Superior temporal gyrus (tissue), 1 donor: ENCODE data around the gene FAM124A.
"Not testable (repeated sequence)": the region's sequence is repeated elsewhere in the genome, so short reads cannot be mapped to it uniquely, and the experiment has no call there.

ENCODE experiments used
- DNase-seq: peaks from one replicate; pipeline ENCODE4 v3.0.0-alpha.2; 2016; ENCODE audit errors: extremely low spot score

FAM124A gene

GRCh38 chr13:51269039-51269438 lies 46.8 kb downstream of the FAM124A start:
- DNase-seq: no peak

- peak; percentile 77 for DNase-seq
These were observed 48.6 kb downstream of the FAM124A start for GRCh38 chr13:51270623-51271415.

GRCh38 chr13:51271528-51272085 lies 49.4 kb downstream of the FAM124A start:
- DNase-seq: peak; percentile 71

GRCh38 chr13:51275101-51275500 lies 52.9 kb downstream of the FAM124A start:
- no peak for DNase-seq

- no peak for DNase-seq
These were observed 54.4 kb downstream of the FAM124A start for GRCh38 chr13:51276636-51277035.

GRCh38 chr13:51277928-51278327 lies 55.7 kb downstream of the FAM124A start:
- DNase-seq: no peak

- DNase-seq: no peak
These were observed 56.4 kb downstream of the FAM124A start for GRCh38 chr13:51278426-51279130.

- no peak for DNase-seq
These were observed 58.3 kb downstream of the FAM124A start for GRCh38 chr13:51280379-51280940.

GRCh38 chr13:51282322-51282721 lies 60.1 kb downstream of the FAM124A start:
- DNase-seq: no peak

- DNase-seq: not testable (repeated sequence)
These were observed 60.7 kb downstream of the FAM124A start for GRCh38 chr13:51282923-51283322.

GRCh38 chr13:51283371-51283770 lies 61.2 kb downstream of the FAM124A start:
- no peak for DNase-seq

GRCh38 chr13:51284339-51284738 lies 62.1 kb downstream of the FAM124A start:
- no peak for DNase-seq

GRCh38 chr13:51286135-51287002 lies 64.2 kb downstream of the FAM124A start:
- DNase-seq: peak; percentile 95

- DNase-seq: no peak
These were observed 65.6 kb downstream of the FAM124A start for GRCh38 chr13:51287758-51288157.

GRCh38 chr13:51288254-51288653 lies 66.1 kb downstream of the FAM124A start:
- DNase-seq: not testable (repeated sequence)

GRCh38 chr13:51291341-51291740 lies 69.1 kb downstream of the FAM124A start:
- no peak for DNase-seq

GRCh38 chr13:51292000-51292565 lies 69.9 kb downstream of the FAM124A start:
- no peak for DNase-seq

GRCh38 chr13:51297556-51297955 lies 75.4 kb downstream of the FAM124A start:
- DNase-seq: no peak

GRCh38 chr13:51298812-51299211 lies 76.6 kb downstream of the FAM124A start:
- DNase-seq: no peak

- no peak for DNase-seq
These were observed 80.9 kb downstream of the FAM124A start for GRCh38 chr13:51303063-51303552.

GRCh38 chr13:51303882-51304281 lies 81.7 kb downstream of the FAM124A start:
- DNase-seq: no peak
